Stimulated activated CD8-positive, alpha-beta memory T cell treated with anti-CD3 and anti-CD28 coated beads, Interleukin-12 subunit alpha, Interleukin-12 subunit beta, amount 100 ng/mL, for 24 hours (primary cell): ENCODE results near the gene FOXN1.
"Not testable (repeated sequence)": the region's sequence is repeated elsewhere in the genome, so short reads cannot be mapped to it uniquely, and the experiment has no call there.

Source experiments
- DNase-seq: peaks from one replicate; pipeline ENCODE4 v3.0.0-alpha.2; 2020; ENCODE audit errors: extremely low read depth

Gene FOXN1

DNA sequence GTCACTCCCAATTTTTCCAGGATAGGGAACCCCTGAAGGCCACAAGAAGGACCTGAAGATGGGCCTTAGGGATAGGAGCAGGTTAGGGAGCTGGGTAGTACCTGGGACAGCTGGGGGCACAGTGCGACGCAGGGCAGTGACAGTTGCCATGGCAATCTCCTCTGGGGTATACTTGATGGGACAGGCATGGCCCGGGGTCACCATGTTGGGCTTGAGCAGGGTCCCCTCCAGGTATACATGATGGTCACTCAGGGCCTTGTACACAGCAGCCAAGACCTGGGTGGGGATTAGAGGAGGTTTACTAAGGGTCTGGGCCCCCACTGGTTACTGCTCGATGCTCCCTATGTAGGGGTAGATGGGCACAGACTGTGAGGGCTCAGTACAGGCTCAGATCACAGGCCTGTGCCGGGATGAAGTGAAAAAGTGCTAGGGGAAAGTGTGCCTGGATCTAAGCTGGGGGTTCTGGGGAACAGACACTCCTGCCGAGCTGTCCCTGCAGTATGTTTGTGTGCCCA lies 67.9 kb downstream of the FOXN1 start:
- no peak for DNase-seq

DNA sequence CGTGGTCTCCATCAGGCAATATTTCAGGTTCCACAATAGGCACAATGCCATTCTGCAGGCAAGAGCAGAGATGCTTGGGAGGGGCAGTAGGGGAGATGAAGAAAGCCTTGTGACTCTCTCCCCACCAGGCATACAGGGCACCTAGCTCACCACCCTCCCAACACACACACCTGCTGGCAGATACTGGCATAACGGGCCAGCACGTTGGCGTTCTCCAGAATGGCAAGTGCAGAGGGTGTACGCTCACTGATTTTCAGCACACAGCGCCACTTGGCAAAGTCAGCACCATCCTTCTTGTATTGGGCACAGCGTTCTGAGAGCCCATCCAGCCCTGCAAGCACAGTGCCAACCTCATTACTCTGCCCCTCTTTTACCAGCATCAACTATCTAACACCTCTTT lies 68.4 kb downstream of the FOXN1 start:
- no peak for DNase-seq

DNA sequence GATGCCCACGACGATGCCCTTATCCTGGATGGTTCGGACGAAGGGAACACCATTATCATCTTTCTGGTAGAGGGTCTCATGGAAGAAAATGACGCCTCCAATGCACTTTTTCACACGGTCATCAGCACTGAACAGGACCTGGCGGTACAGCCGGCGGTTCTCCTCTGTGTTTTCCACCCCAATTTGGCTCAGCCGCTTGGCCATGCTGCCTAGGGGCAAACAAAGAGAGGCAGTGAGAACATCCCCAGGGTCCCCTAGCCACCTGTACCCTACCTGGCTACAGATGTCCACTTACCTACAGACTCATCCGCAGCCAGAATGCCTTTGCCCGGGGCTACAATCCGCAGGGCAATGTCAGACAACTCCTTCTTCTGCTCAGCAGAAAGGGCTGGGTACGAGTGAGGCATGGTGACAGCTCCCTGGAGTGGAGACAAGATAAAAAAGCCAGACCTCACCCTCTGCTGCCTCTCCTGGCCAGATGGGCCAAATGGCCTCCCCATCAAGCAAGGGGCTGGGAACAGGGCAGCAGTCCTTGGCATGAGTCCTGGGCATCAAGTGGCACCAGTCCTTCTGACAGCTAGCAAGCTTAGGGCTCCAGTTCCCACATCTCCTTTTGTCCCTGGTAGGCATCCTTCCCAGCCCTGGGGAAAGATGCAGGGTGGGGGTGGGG lies 69.1 kb downstream of the FOXN1 start:
- DNase-seq, result no peak

DNA sequence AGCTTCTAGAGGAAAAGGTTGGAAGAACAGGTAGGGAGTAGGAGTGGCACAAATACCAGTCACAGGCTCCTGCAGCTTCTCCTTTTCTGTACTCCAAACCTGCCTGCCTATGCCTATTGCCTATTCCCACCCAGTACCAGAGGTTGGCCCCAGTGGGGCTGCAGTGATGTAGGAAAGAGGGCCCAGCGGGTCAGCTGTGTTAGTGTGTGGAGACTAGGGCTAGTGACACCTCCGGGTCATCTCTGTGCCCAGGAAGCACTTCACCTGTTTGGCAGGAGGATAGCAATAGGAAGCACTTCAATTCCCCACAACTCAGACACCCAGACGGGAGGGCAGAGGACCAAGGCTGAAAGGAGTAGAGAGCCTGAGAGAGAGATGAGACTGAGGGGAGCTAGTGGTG lies 69.9 kb downstream of the FOXN1 start:
- DNase-seq, result not testable (repeated sequence)

DNA sequence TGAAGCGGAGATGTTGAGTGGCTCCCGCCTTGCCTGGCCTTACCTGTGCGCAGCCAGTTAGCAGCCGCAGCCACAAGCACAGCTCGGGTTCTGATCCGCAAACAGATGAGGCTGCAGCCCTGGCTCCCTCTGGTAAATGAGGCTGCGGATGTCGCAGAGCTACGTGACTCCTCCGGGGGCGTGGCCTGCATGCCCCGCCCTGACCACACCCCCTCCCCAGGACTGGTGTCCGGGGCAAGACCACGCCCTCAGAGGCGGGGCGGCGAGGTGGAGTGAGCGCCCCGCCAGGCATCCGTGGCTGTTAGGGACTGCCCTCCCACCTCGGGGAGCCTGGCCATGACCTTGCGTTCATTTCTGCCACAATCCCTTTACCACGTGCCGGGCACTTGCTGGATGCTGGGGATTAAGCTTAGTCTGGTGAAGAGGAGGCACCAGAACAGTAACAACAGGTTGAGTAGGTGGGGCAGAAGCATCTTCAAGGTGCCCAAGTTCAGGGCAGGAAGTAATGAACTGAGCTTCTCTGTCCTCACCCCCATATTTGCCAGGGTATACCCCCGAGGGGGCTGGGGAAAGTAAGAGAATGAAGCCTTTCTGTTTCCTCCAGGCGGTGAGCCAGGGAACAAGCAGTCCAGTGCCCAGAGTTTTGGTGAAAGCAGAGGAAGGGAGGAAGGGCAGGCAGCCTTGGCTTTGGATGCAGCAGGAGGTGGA lies 70.8 kb downstream of the FOXN1 start, which contains the start of gene ALDOC:
Gene ALDOC (minus strand): TSS at position 138 of the 708 bp plus-strand sequence. CDS start 1,363 bp downstream, outside the sequence.
- peak; percentile 96 for DNase-seq

DNA sequence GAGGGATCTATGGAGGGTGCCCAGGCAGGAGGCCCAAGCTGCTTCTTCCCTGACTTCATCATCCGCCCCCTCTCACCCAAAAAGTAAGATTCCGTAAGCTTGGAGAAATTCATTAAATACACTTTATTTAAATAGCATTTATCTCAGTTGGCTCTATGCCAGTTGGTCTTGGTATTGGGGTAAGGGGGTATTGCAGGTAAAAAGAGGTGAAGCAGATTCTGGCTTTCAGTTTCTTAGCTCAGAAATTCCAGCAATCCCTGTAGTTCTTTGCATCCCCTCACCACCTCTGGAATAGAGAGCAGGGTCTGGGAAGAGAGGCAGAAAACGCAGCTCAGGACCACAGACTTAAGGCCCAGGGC lies 71.3 kb downstream of the FOXN1 start:
- DNase-seq, result no peak

DNA sequence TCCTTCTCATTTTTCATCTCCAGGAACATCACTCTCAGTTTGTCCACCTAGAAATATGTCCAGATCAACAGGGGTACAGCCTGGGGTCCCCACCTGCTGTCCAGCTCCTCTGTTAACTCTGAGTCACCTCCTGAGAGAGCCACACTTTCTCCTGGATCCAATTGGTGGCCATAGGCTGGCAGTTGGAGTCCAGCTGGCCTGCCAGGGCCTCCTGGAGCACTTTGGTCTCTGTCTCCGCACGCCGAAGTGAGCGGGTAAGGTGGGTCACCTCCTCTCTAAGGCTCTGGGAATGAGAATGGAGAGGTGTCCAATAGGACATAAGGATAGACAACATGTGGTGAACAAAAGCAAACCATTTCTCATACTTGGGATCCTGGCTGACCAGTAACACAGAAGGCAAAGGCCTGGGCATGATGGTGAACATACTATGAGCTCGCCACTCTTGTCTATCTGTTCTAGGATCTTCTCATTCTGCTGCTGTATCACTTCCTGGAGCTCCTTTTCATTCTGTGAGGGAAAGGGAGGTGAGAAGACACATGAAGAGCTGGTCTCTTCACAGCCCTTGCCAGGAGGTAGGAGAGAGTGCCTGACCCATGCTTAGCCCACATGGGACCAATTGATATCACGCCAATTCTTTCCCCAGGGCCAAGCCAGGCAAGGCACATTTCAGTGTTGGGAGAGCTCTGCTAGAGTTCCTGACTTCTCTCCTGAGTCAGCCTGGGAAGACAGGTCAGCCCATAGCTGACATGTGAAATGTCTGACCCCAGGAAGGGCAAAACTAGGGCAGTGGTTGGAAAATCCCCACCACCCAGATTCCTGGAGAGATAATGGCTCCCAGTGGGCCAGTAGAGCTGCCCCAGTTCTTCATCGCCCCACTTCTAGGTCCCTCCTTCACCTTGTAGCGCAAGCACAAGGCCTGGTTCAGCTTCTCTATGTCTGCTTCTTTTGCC lies 72.4 kb downstream of the FOXN1 start:
- DNase-seq, result no peak

DNA sequence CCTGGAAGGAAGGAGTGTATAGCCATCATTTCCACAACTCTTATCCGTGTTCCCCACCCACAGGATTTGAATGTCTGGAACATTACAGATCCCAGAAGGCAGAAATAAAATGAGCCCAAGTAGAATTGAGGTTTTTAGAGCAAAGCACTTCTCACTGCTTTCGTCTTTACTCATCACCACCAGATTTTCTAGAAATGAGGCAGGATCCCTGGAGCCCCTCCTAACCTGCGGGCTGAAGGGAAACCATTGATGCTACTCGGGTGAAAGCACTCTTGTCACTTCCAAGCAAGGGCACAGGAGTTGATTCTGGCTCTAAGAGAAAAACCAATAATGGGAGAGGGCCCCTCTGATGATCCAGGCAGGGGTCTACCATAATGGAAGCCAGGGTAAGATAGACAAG lies 73.4 kb downstream of the FOXN1 start:
- no peak for DNase-seq

DNA sequence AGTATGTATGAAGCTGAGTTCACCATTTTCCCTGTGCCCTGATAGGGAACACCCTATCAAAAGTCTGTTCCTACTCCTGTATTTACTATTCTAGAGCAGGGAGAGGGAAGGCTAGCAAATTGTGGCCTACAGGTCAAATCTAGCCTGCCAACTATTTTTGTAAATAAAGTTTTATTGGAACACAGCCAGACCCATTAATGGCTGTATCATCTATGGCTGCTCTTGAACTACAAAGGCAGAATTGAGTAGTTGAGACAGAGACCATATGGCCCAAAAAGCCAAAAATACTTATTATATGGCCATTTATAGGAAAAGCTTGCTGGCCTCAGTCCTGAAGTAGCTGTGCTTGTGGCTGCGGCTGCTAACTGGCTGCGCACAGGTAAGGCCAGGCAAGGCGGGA lies 74.8 kb downstream of the FOXN1 start:
- no peak for DNase-seq

DNA sequence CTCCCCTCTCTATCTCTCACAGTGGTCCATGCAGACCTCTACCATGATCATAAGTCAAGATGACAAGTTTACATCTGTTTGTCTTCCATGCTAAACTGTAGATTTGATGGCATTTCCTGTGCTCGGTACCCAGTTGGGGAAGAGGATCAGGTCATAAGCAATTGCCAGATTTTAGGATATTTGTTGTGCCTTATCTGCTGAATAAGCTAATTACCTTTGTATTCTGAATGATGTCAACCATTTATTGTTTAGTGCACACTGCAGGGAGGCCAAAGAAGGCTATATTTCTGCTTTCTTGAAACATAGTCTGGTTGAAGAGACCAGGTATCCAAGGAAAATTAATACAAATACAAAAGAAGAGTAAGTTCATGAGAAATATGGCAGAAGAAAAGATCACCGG lies 76.4 kb downstream of the FOXN1 start:
- DNase-seq, result no peak

DNA sequence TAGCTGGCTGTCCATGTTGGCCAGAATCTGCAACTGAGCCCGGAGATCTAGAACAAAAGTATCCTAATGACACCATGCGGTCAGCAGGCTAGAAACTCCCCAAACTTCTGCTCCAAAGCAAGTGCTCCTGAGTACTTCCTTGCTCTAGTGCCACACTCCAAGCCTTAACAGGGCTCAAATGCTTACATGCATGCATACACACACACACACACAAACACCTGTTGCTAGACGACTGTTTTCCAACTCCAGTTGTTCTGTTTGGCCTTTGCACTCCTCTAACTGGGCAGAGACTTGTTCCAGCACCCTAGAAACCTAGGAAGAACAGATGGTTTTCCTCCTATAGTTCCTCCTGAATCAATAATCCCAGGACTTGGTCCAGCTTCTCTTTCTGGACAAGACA lies 78.3 kb downstream of the FOXN1 start:
- DNase-seq, result no peak

DNA sequence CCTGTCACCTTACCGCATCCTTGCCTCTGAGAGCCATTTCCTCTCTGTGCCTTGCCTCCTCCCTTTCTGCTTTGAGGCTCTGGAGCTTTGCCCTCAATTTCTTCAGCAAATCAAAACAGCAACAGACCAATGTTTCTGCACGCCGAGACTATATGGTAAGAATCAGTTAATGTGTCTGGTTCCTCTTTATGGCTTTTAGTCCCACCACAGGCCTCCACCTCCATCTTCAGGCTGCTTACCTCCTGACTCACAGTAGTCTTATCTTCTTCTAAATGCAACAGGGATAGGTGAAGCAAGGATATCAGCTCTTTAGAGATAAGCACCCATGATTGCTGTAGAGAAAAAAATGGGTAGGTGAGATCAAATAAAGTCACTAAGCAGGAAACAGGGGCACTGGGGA lies 79.7 kb downstream of the FOXN1 start:
- no peak for DNase-seq
